Endothelial cell of umbilical vein (primary cell): ENCODE results near the gene COL18A1. TPM values are rescaled to one million over a fixed set of nuclear protein-coding genes. Genes with fewer than 3 reads are reported as not detected.

Experiments
- BruUV-seq: library from RNA; stranded (reverse); fragments of 400-500 nt; replicated peaks from 2 replicates; lab custom pipeline; 2021; lab: Mats Ljungman, UMichigan
- CTCF ChIA-PET: fragments of 300-600, 350-600 bp; sonication (Branson Sonifier 250); formaldehyde crosslinking; loops from one replicate; lab custom pipeline; 2021; ENCODE audit warnings: antibody characterized with exemption, inconsistent platforms; lab: Charles Lee
- POLR2A ChIA-PET: fragments of 300-600, 350-600 bp; sonication (Branson Sonifier 250); formaldehyde crosslinking; loops from one replicate; lab custom pipeline; 2021; ENCODE audit warnings: antibody characterized with exemption, inconsistent platforms; lab: Charles Lee
- DNase-seq: peaks from one replicate; pipeline ENCODE4 v3.0.0-alpha.2; 2011; ENCODE audit warnings: low read depth, low spot score
- FAIRE-seq: peaks from 2 replicates; lab custom pipeline; 2011; peaks lifted over from hg19 to GRCh38; lab: Jason Lieb, UNC
- H2AFZ ChIP-seq: 2 replicates; pipeline ENCODE4 v1.6.0; 2012; ENCODE audit warnings: low read depth, low read length, control low read depth, inconsistent platforms
- H3K27ac ChIP-seq: 2 replicates; pipeline ENCODE4 v1.5.1; 2011; ENCODE audit warnings: low read depth, mild to moderate bottlenecking, control low read depth, low read length, moderate library complexity; ENCODE audit not compliant: insufficient read depth
- H3K27me3 ChIP-seq, 2 experiments: 2 replicates each; pipeline versions ENCODE4 v1.6.0 to v1.6.1; 2011; ENCODE audit warnings: low read length in 2 of 2, mixed read lengths in 1 of 2; ENCODE audit not compliant: control insufficient read depth in 2 of 2, insufficient read depth in 2 of 2
- H3K36me3 ChIP-seq, 2 experiments: 2 replicates in 1 of 2; 3 replicates in 1 of 2; pipeline ENCODE4 v1.5.1; 2011; ENCODE audit warnings: low read length in 2 of 2, mild to moderate bottlenecking in 1 of 2, moderate library complexity in 1 of 2; ENCODE audit not compliant: control insufficient read depth in 2 of 2, insufficient read depth in 2 of 2; ENCODE audit errors: extremely low read depth in 1 of 2
- H3K4me1 ChIP-seq: 3 replicates; pipeline ENCODE4 v1.5.1; 2011; ENCODE audit warnings: mild to moderate bottlenecking, low read length; ENCODE audit not compliant: control insufficient read depth, insufficient read depth; ENCODE audit errors: extremely low read depth
- H3K4me2 ChIP-seq: 2 replicates; pipeline ENCODE4 v1.6.1; 2011; ENCODE audit warnings: low read length, control low read depth, mixed read lengths; ENCODE audit not compliant: insufficient read depth
- H3K4me3 ChIP-seq, 3 experiments: fragments of 200-600 bp in 1 of 3; sonication (generic), shearing (Covaris generic) in 1 of 3; replicated peaks in 1 of 3; 2 replicates each; pipeline ENCODE4 v1.5.1; 2011 to 2016; ENCODE audit warnings: control low read depth in 3 of 3, low read length in 3 of 3, mild to moderate bottlenecking in 2 of 3, inconsistent platforms in 1 of 3, low read depth in 1 of 3, moderate library complexity in 1 of 3; ENCODE audit not compliant: insufficient read depth in 1 of 3
- H3K79me2 ChIP-seq: 2 replicates; pipeline ENCODE4 v1.6.0; 2012; ENCODE audit warnings: low read length, inconsistent platforms; ENCODE audit not compliant: control insufficient read depth, insufficient read depth
- H3K9ac ChIP-seq: replicated peaks from 2 replicates; pipeline ENCODE3; 2011; ENCODE audit warnings: low read length, control low read depth; ENCODE audit not compliant: insufficient read depth; ENCODE audit errors: extremely low read depth
- H3K9me1 ChIP-seq: replicated peaks from 3 replicates; pipeline ENCODE4 v1.6.0; 2011; ENCODE audit warnings: mild to moderate bottlenecking, low read length; ENCODE audit not compliant: control insufficient read depth, insufficient read depth; ENCODE audit errors: extremely low read depth
- H3K9me3 ChIP-seq: replicated peaks from 2 replicates; pipeline ENCODE4 v1.5.1; 2012; ENCODE audit warnings: low read length, inconsistent platforms; ENCODE audit not compliant: control insufficient read depth, insufficient read depth
- H4K20me1 ChIP-seq: replicated peaks from 2 replicates; pipeline ENCODE3; 2011; ENCODE audit warnings: mild to moderate bottlenecking, low read length; ENCODE audit not compliant: control insufficient read depth, insufficient read depth; ENCODE audit errors: extremely low read depth
- EZH2 ChIP-seq: IDR thresholded peaks from 2 replicates; pipeline ENCODE4 v1.6.1; 2012; ENCODE audit warnings: borderline replicate concordance, low read depth, mild to moderate bottlenecking, moderate library complexity, low read length, inconsistent platforms; ENCODE audit not compliant: severe bottlenecking
- FOS ChIP-seq: IDR thresholded peaks from 2 replicates; pipeline ENCODE4 v1.6.1; 2011; ENCODE audit warnings: mild to moderate bottlenecking, low read length, moderate library complexity, borderline replicate concordance; ENCODE audit not compliant: insufficient read depth
- GATA2 ChIP-seq: IDR thresholded peaks from 2 replicates; pipeline ENCODE4 v1.7.0; 2011; ENCODE audit warnings: low read depth, mild to moderate bottlenecking, moderate library complexity, mixed read lengths, low read length; ENCODE audit not compliant: insufficient read length, insufficient read depth
- JUN ChIP-seq: IDR thresholded peaks from 2 replicates; pipeline ENCODE4 v1.6.1; 2011; ENCODE audit warnings: borderline replicate concordance, low read depth; ENCODE audit not compliant: insufficient read length, insufficient read depth
- MYC ChIP-seq: IDR thresholded peaks from one replicate; pipeline ENCODE4 v1.6.1; 2011; ENCODE audit warnings: mild to moderate bottlenecking, low read depth, low read length
- POLR2A ChIP-seq: IDR thresholded peaks from 2 replicates; pipeline ENCODE4 v1.6.1; 2012; ENCODE audit warnings: low read depth, mild to moderate bottlenecking, control low read depth, low read length
- POLR2AphosphoS5 ChIP-seq: IDR thresholded peaks from 2 replicates; pipeline ENCODE4 v1.6.1; 2012; ENCODE audit warnings: low read depth, mild to moderate bottlenecking, control low read depth, low read length, moderate library complexity; ENCODE audit not compliant: insufficient read depth
- dilution Hi-C: fragments of 300-500 bp; cut with MboI; formaldehyde crosslinking; loops from one replicate; pipeline ENCODE4 v1.15.0; 2019; ENCODE audit warnings: low sequenced_read_pairs; ENCODE audit not compliant: extremely low pct_ligation_motif_present
- intact Hi-C: fragments of 100-400 bp; cut with micrococcal nuclease; formaldehyde crosslinking; loops from one replicate; pipeline ENCODE4 v1.10.0; 2022
- polyA plus RNA-seq, 4 experiments: library from polyadenylated mRNA; depleted of rRNA in 3 of 4; stranded (reverse) in 3 of 4; unstranded in 1 of 4; fragments of >200 nt; gene quantifications; 2 replicates each; pipeline versions ENCODE4 v1.2.1 to v1.2.3, GENCODE V29; 2011 to 2012; ENCODE audit warnings: missing spikeins in 1 of 4
- total RNA-seq: library from RNA; stranded (reverse); gene quantifications from 2 replicates; pipeline ENCODE4 v1.2.3, GENCODE V29; 2021
- TF ChIP-seq, protein P1 (sequence below): IDR thresholded peaks from 2 replicates; pipeline ENCODE4 v1.6.1; 2011; ENCODE audit not compliant: insufficient read depth, insufficient read length
- TF ChIP-seq, protein P2 (sequence below), 2 donors: IDR thresholded peaks; 1 replicate in 1 of 2; 2 replicates in 1 of 2; pipeline ENCODE4 v1.5.1; 2011; ENCODE audit warnings: low read length in 2 of 2, mild to moderate bottlenecking in 2 of 2, moderate library complexity in 2 of 2, control low read depth in 1 of 2, inconsistent platforms in 1 of 2, low read depth in 1 of 2; ENCODE audit not compliant: insufficient read depth in 1 of 2; ENCODE audit errors: extremely low read depth in 1 of 2

The COL18A1 gene
- total and polyA plus RNA-seq, 2 donors (not counting 3 experiments of a cell fraction or from before 2014, with no cell fraction given), result 198 to 252 TPM

GRCh38 chr21:45466330-45467220 lies 61.6 kb downstream of the COL18A1 start:
- peaks cover 3 to 12% of the 10 kb centered on the region in 2 experiments for H3K36me3 ChIP-seq

More at GRCh38 chr21:45466330-45467220, 61.6 kb downstream of the COL18A1 start:
- no TSS peak for BruUV-seq
- Histone ChIP-seq H4K20me1 (no peaks in the 10 kb centered on the region), H3K27ac (no peak overlapping the region), H3K4me2 (no peak overlapping the region), H3K9me3 (no peaks in the 10 kb centered on the region), H3K4me3 (no peak overlapping the region), H3K4me1 (peaks cover 18% of the 10 kb centered on the region), H3K9me1 (no peaks in the 10 kb centered on the region), H2AFZ (no peak overlapping the region), H3K27me3 (no peaks in the 10 kb centered on the region), H3K9ac (no peak overlapping the region), H3K79me2 (peaks cover 37% of the 10 kb centered on the region)
- CTCF ChIA-PET, result no interaction called here
- TF ChIP-seq GATA2, result no peak
- TF ChIP-seq, protein P1, sequence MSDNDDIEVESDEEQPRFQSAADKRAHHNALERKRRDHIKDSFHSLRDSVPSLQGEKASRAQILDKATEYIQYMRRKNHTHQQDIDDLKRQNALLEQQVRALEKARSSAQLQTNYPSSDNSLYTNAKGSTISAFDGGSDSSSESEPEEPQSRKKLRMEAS, result no peak
- TF ChIP-seq FOS, result no peak
- TF ChIP-seq JUN, result no peak
- TF ChIP-seq, protein P2, sequence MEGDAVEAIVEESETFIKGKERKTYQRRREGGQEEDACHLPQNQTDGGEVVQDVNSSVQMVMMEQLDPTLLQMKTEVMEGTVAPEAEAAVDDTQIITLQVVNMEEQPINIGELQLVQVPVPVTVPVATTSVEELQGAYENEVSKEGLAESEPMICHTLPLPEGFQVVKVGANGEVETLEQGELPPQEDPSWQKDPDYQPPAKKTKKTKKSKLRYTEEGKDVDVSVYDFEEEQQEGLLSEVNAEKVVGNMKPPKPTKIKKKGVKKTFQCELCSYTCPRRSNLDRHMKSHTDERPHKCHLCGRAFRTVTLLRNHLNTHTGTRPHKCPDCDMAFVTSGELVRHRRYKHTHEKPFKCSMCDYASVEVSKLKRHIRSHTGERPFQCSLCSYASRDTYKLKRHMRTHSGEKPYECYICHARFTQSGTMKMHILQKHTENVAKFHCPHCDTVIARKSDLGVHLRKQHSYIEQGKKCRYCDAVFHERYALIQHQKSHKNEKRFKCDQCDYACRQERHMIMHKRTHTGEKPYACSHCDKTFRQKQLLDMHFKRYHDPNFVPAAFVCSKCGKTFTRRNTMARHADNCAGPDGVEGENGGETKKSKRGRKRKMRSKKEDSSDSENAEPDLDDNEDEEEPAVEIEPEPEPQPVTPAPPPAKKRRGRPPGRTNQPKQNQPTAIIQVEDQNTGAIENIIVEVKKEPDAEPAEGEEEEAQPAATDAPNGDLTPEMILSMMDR (IDR thresholded peaks at IDR 0.05; ENCODE audit: extremely low read depth in 1 of 2, insufficient read depth in 1 of 2, low read depth in 1 of 2, low read length in 2 of 2), result no peak
- TF ChIP-seq POLR2A, result no peak
- TF ChIP-seq POLR2AphosphoS5, result no peak
- no peak for TF ChIP-seq EZH2
- TF ChIP-seq MYC, result no peak
- FAIRE-seq (no peak), DNase-seq (no peak)
- dilution Hi-C loops, result no loop called here
- POLR2A ChIA-PET, result no interaction called here
- intact Hi-C loops, result no loop called here
